K562 (cell line): ENCODE results near the gene ADSS1. TPM values are rescaled to one million over a fixed set of nuclear protein-coding genes. Genes with fewer than 3 reads are reported as not detected.

Source experiments
- CTBP1 ChIP-seq: fragments of 450-650 bp; IDR thresholded peaks from 2 replicates; pipeline ENCODE4 v1.6.1; 2016; ENCODE audit warnings: borderline replicate concordance
- DDX20 ChIP-seq: fragments of 450-650 bp; IDR thresholded peaks from 2 replicates; pipeline ENCODE4 v1.6.1; 2016; ENCODE audit warnings: missing genetic modification characterization, low read depth, mild to moderate bottlenecking, missing compliant biosample characterization, moderate library complexity
- ESRRA ChIP-seq: fragments of 450-650 bp; IDR thresholded peaks from 2 replicates; pipeline ENCODE4 v1.6.1; 2014; ENCODE audit warnings: low read depth, mild to moderate bottlenecking, moderate library complexity, borderline replicate concordance
- GATAD2B ChIP-seq: fragments of 450-650 bp; IDR thresholded peaks from 2 replicates; pipeline ENCODE4 v1.6.1; 2017; ENCODE audit warnings: mild to moderate bottlenecking, borderline replicate concordance
- HDAC3 ChIP-seq: fragments of 450-650 bp; IDR thresholded peaks from 2 replicates; pipeline ENCODE4 v1.6.1; 2018; ENCODE audit warnings: borderline replicate concordance, mild to moderate bottlenecking, moderate library complexity; ENCODE audit not compliant: partially characterized antibody
- HDAC8 ChIP-seq: fragments of 450-650 bp; IDR thresholded peaks from 2 replicates; pipeline ENCODE4 v1.6.1; 2016; ENCODE audit warnings: mild to moderate bottlenecking, missing genetic modification characterization, moderate library complexity, missing compliant biosample characterization
- MCM2 ChIP-seq: fragments of 450-650 bp; IDR thresholded peaks from 2 replicates; pipeline ENCODE4 v1.6.1; 2017; ENCODE audit warnings: low read depth, mild to moderate bottlenecking
- MGA ChIP-seq: fragments of 450-650 bp; IDR thresholded peaks from 2 replicates; pipeline ENCODE4 v1.6.1; 2016; ENCODE audit warnings: mild to moderate bottlenecking, moderate library complexity
- SMARCE1 ChIP-seq: fragments of 450-650 bp; IDR thresholded peaks from 2 replicates; pipeline ENCODE4 v1.7.1; 2016; ENCODE audit warnings: mild to moderate bottlenecking
- TFAP4 ChIP-seq: sonication (generic); formaldehyde crosslinking; IDR thresholded peaks from 2 replicates; pipeline ENCODE4 v1.8.0; 2022; ENCODE audit warnings: missing genetic modification reagents, mild to moderate bottlenecking, moderate library complexity, borderline replicate concordance
- U2AF1 ChIP-seq: fragments of 200-400 bp; formaldehyde crosslinking; optimal IDR thresholded peaks from 2 replicates; pipeline ENCODE3; 2017; ENCODE audit warnings: mild to moderate bottlenecking, low read depth, low read length, moderate library complexity
- ZNF217 ChIP-seq: sonication (generic); formaldehyde crosslinking; IDR thresholded peaks from 2 replicates; pipeline ENCODE4 v1.8.0; 2022; ENCODE audit warnings: mild to moderate bottlenecking, missing genetic modification reagents
- ZNF778 ChIP-seq: fragments of 450-650 bp; formaldehyde crosslinking; IDR thresholded peaks from 2 replicates; pipeline ENCODE4 v1.4.0; 2020; ENCODE audit warnings: mild to moderate bottlenecking, moderate library complexity
- polyA plus RNA-seq, 8 experiments: library from polyadenylated mRNA; depleted of rRNA in 4 of 8; stranded (reverse) in 5 of 8; unstranded in 3 of 8; fragments of >200 nt; fragmentation: Nextera tagmentation in 2 of 8; fragmentation: Illumina TruSeq in 1 of 8; extraction: Ambion mirVana in 2 of 8; extraction: Trizol in 1 of 8; gene quantifications; 2 replicates each; pipeline versions ENCODE4 v1.2.1 to v1.2.3, GENCODE V29; 2011 to 2014; ENCODE audit warnings: inconsistent platforms in 1 of 8, missing spikeins in 1 of 8
- total RNA-seq, 7 experiments: library from RNA; depleted of rRNA in 6 of 7; stranded (reverse); fragments of >200 nt in 6 of 7; fragmentation: Illumina TruSeq in 2 of 7; extraction: Trizol in 2 of 7; gene quantifications; 2 replicates each; pipeline versions ENCODE4 v1.2.1 to v1.2.3, GENCODE V29; 2011 to 2021; ENCODE audit warnings: low replicate concordance in 1 of 7

The ADSS1 gene
- total and polyA plus RNA-seq, 9 of the 15 experiments (the other 6 are each of a cell fraction or from before 2014, with no cell fraction given): 0.53 to 5.9 (median 3.9) TPM

GRCh38 chr14:104752735-104753527 lies 28.9 kb downstream of the ADSS1 start, which contains the start of gene SIVA1 (continued):
- TF ChIP-seq MGA: no peak
- TF ChIP-seq CTBP1: peak; percentile 43
- peak; percentile 68; the same call in 1 of the 2 replicates for TF ChIP-seq TFAP4 (CRISPR knock-in tag)
- TF ChIP-seq HDAC3: no peak
- TF ChIP-seq MCM2: no peak
- peak; percentile 39; the same call in 1 of the 2 replicates for TF ChIP-seq ESRRA
- TF ChIP-seq U2AF1: peak; percentile 39
- TF ChIP-seq SMARCE1: no peak
- no peak for TF ChIP-seq ZNF778
- no peak for TF ChIP-seq ZNF217 (CRISPR knock-in tag)
- TF ChIP-seq DDX20 (tag): no peak
- TF ChIP-seq HDAC8 (tag): no peak
- no peak for TF ChIP-seq GATAD2B
